Adrenal gland (tissue), 12 donors: ENCODE measurements around the gene CDC42SE1. TPM values are rescaled to one million over a fixed set of nuclear protein-coding genes. Genes with fewer than 3 reads are reported as not detected.

ENCODE experiments used
- DNase-seq, 7 donors: peaks; one replicate each; pipeline ENCODE4 v3.0.0-alpha.2; 2019 to 2020
- H3K27ac ChIP-seq, 5 donors: fragments of 200-600 bp; sonication (generic) in 4 of 5; 1 replicate in 3 of 5; 2 replicates in 2 of 5; pipeline versions ENCODE4 v1.5.1 to v1.8.0; 2016 to 2020; ENCODE audit warnings: mild to moderate bottlenecking in 1 of 5
- H3K27me3 ChIP-seq: fragments of 200-600 bp; 2 replicates; pipeline ENCODE4 v1.8.0; 2021
- H3K36me3 ChIP-seq, 2 donors: fragments of 200-600 bp; replicated peaks in 1 of 2; 1 replicate in 1 of 2; 2 replicates in 1 of 2; pipeline versions ENCODE4 v1.5.1 to v1.8.0; 2018 to 2022
- H3K4me1 ChIP-seq, 2 donors: fragments of 200-600 bp; replicated peaks in 1 of 2; 1 replicate in 1 of 2; 2 replicates in 1 of 2; pipeline versions ENCODE4 v1.5.1 to v1.8.0; 2018 to 2021
- H3K4me3 ChIP-seq, 4 donors: fragments of 200-600 bp; sonication (generic) in 3 of 4; one replicate each; pipeline ENCODE4 v1.5.1; 2016 to 2018
- H3K9me3 ChIP-seq, 3 donors: fragments of 200-600 bp; sonication (generic) in 1 of 3; replicated peaks in 1 of 3; 1 replicate in 2 of 3; 2 replicates in 1 of 3; pipeline versions ENCODE4 v1.5.1 to v1.8.0; 2016 to 2021
- CTCF ChIP-seq, 6 experiments: fragments of 450-650 bp in 4 of 6; fragments of 200-600 bp in 2 of 6; sonication (generic) in 1 of 6; IDR thresholded peaks; 1 replicate in 5 of 6; 2 replicates in 1 of 6; pipeline versions ENCODE4 v1.5.1 to v1.8.0; 2016 to 2021; ENCODE audit warnings: antibody characterized with exemption in 6 of 6, mild to moderate bottlenecking in 2 of 6, moderate library complexity in 1 of 6
- POLR2A ChIP-seq, 2 donors: fragments of 450-650 bp; IDR thresholded peaks; one replicate each; pipeline ENCODE4 v1.6.1; 2017; ENCODE audit warnings: antibody characterized with exemption in 2 of 2, mild to moderate bottlenecking in 2 of 2, moderate library complexity in 1 of 2
- WGBS, 4 donors: extraction: QIAGEN DNeasy Blood & Tissue Kit in 2 of 4; methylation state at CpG; one replicate each; pipeline versions ENCODE4 v1.1.5 to v1.1.7; 2013 to 2017; 5-methylcytosine and 5-hydroxymethylcytosine counted together
- intact Hi-C, 2 donors: fragments of 100-400 bp; cut with DNase I; formaldehyde crosslinking; loops; one replicate each; pipeline versions ENCODE4 v1.14.1 to v1.15.0; 2022 to 2023
- polyA plus RNA-seq, 3 donors: library from polyadenylated mRNA; stranded (reverse); fragments of 200-250 nt in 2 of 3; fragments of 350-450 nt in 1 of 3; fragmentation: Illumina TruSeq in 1 of 3; extraction: RNeasy Lipid Tissue Mini Kit (QIAGEN cat#74804) in 1 of 3; gene quantifications; one replicate each; pipeline ENCODE4 v1.2.3, GENCODE V29; 2013 to 2014
- total RNA-seq, 9 donors: library from RNA; depleted of rRNA in 4 of 9; stranded (reverse); fragments of >200 nt in 4 of 9; fragments of 120-200 nt in 1 of 9; fragmentation: NEBNext Ultra II Directional in 1 of 9; extraction: Animal tissue kit (Norgen Biotek cat#: 25700) in 1 of 9; gene quantifications; one replicate each; pipeline versions ENCODE4 v1.1.0 to v1.2.4, GENCODE V29; 2013 to 2023
- donor health status: healthy with polysubstance abuse.
- donor health status: Bipolar disorder and iron deficiency.
- donor health status: DM: yes; HTN: yes; CAD: no.
- donor health status: DM: no; HTN: no; CAD: no.
- donor health status: DM: no; HTN: no; CAD: no.
- donor health status: DM: yes; HTN: yes; CAD: no.

The CDC42SE1 gene
- total and polyA plus RNA-seq, 12 donors, result 45.5 to 125 (median 85.9) TPM

GRCh38 chr1:151047925-151048644 lies 11.3 kb downstream of the CDC42SE1 start:
- H3K36me3 ChIP-seq, result peaks cover 0 to 18% of the 10 kb centered on the region in 2 donors
- TF ChIP-seq POLR2A (IDR thresholded peaks at IDR 0.05) (peak in 1 of 2 donors; percentile 27), CTCF (IDR thresholded peaks at IDR 0.05) (peak in 2 of 6 experiments; percentile 24 to 50)
- H3K27me3 ChIP-seq, result no peaks in the 10 kb centered on the region
- H3K4me3 ChIP-seq, result peak overlapping the region; percentile 65 to 92 (median 83)
- intact Hi-C loops, result no loop called here
- peak overlapping the region; percentile 43 to 95 (median 84) for H3K27ac ChIP-seq
- H3K4me1 ChIP-seq, result peaks cover 11 to 28% of the 10 kb centered on the region in 2 donors
- 0 to 1% (median 0%) methylated on average over 19 to 48 of the region's 48 CpGs for WGBS, 4 donors
- H3K9me3 ChIP-seq, result no peaks in the 10 kb centered on the region
- peak; percentile 73 to 90 (median 79) for DNase-seq

GRCh38 chr1:151047591-151047924 lies 11.9 kb downstream of the CDC42SE1 start, which contains the start of gene C1orf56:
TSS of gene C1orf56 (plus strand) at chr1:151047751. CDS start at chr1:151047848, 97 bp downstream.
- Histone ChIP-seq H3K4me1 (peaks cover 11 to 28% of the 10 kb centered on the region in 2 donors), H3K27me3 (no peaks in the 10 kb centered on the region), H3K9me3 (no peaks in the 10 kb centered on the region), H3K27ac (peak within 1 kb of the TSS; percentile 43 to 95 (median 84)), H3K36me3 (peaks cover 0 to 13% of the 10 kb centered on the region in 2 donors), H3K4me3 (peak within 1 kb of the TSS; percentile 65 to 92 (median 83))
- peak; percentile 70 to 81 (median 72) for DNase-seq
- intact Hi-C loops, result no loop called here
- WGBS, 4 donors, result 0 to 2% (median 1%) methylated on average over 9 to 29 of the region's 29 CpGs
- TF ChIP-seq POLR2A (IDR thresholded peaks at IDR 0.05), result peak in 1 of 2 donors; percentile 74
- TF ChIP-seq CTCF (IDR thresholded peaks at IDR 0.05), result no peak

- 79 to 96% (median 88%) methylated on average over 1 of the region's 1 CpG for WGBS, 4 donors
- Histone ChIP-seq H3K27me3 (no peaks in the 10 kb centered on the region), H3K4me1 (peaks cover 4 to 5% of the 10 kb centered on the region in 2 donors), H3K4me3 (no peak overlapping the region), H3K9me3 (no peaks in the 10 kb centered on the region), H3K36me3 (no peaks in the 10 kb centered on the region), H3K27ac (no peak overlapping the region)
- intact Hi-C loops, result no loop called here
- TF ChIP-seq CTCF (IDR thresholded peaks at IDR 0.05) (no peak), POLR2A (IDR thresholded peaks at IDR 0.05) (no peak)
- DNase-seq, result no peak
These were observed 16.3 kb downstream of the CDC42SE1 start for GRCh38 chr1:151043163-151043562.

GRCh38 chr1:151039521-151039920 lies 19.9 kb downstream of the CDC42SE1 start:
- H3K4me3 ChIP-seq, result no peak overlapping the region
- WGBS, 4 donors, result 85 to 95% (median 91%) methylated on average over 3 of the region's 3 CpGs
- no peak for TF ChIP-seq CTCF (IDR thresholded peaks at IDR 0.05)
- no peaks in the 10 kb centered on the region for H3K36me3 ChIP-seq
- H3K9me3 ChIP-seq, result no peaks in the 10 kb centered on the region
- no peak overlapping the region for H3K27ac ChIP-seq
- no peak for DNase-seq
- H3K4me1 ChIP-seq, result no peaks in the 10 kb centered on the region
- H3K27me3 ChIP-seq, result no peaks in the 10 kb centered on the region
- intact Hi-C loops, result no loop called here
